GM12892 (cell line): ENCODE data around the gene SDC1.

Experiments
- POLR2A ChIP-seq: IDR thresholded peaks from 2 replicates; pipeline ENCODE4 v1.6.1; 2011; ENCODE audit warnings: low read depth, low read length, control low read depth
- POLR2AphosphoS5 ChIP-seq: IDR thresholded peaks from 2 replicates; pipeline ENCODE4 v1.6.1; 2011; ENCODE audit warnings: low read depth, low read length, control low read depth

GRCh38 chr2:20220806-20221554 lies 4.0 kb downstream of the SDC1 start:
- TF ChIP-seq POLR2A (no peak), POLR2AphosphoS5 (no peak)
